ENCODE data around the gene C2CD4C. TPM values are rescaled to one million over a fixed set of nuclear protein-coding genes. Genes with fewer than 3 reads are reported as not detected.

The C2CD4C gene
- total and polyA plus RNA-seq, 2 donors (not counting 3 experiments of a cell fraction or from before 2014, with no cell fraction given) = 0.25 to 0.38 TPM

- DNase-seq (ENCODE audit: low read depth, low spot score) (no peak), FAIRE-seq (no peak)
- no peak overlapping the region for H3K27ac ChIP-seq (ENCODE audit: insufficient read depth, low read depth, low read length)
- H3K36me3 ChIP-seq (ENCODE audit: control insufficient read depth in 2 of 2, extremely low read depth in 1 of 2, insufficient read depth in 2 of 2, low read length in 2 of 2) = no peaks in the 10 kb centered on the region
- intact Hi-C loops (cut with micrococcal nuclease) (no loop called here), dilution Hi-C loops (cut with MboI; ENCODE audit: extremely low pct_ligation_motif_present, low sequenced_read_pairs) (no loop called here)
- ChIA-PET CTCF (interaction anchor here (0.8 to 2.1 kb wide), 2 partner anchors 10 to 122 kb away, joined by 3 to 4 read pairs; no protein-coding TSS in a partner anchor), POLR2A (no interaction called here)
- TF ChIP-seq EZH2 (IDR thresholded peaks at IDR 0.05; ENCODE audit: borderline replicate concordance, low read depth, low read length, severe bottlenecking) (no peak), POLR2AphosphoS5 (IDR thresholded peaks at IDR 0.05; ENCODE audit: insufficient read depth, low read depth, low read length) (no peak), POLR2A (IDR thresholded peaks at IDR 0.05; ENCODE audit: low read depth, low read length) (no peak), GATA2 (IDR thresholded peaks at IDR 0.05; ENCODE audit: insufficient read depth, insufficient read length, low read depth, low read length) (no peak), MYC (IDR thresholded peaks at IDR 0.05; ENCODE audit: low read depth, low read length) (no peak), FOS (IDR thresholded peaks at IDR 0.05; ENCODE audit: borderline replicate concordance, insufficient read depth, low read length) (no peak), CTCF (IDR thresholded peaks at IDR 0.05; ENCODE audit: extremely low read depth in 1 of 2, insufficient read depth in 1 of 2, low read depth in 1 of 2, low read length in 2 of 2) (no peak), JUN (IDR thresholded peaks at IDR 0.05; ENCODE audit: borderline replicate concordance, insufficient read depth, insufficient read length, low read depth) (no peak)
- TF ChIP-seq, protein P1, sequence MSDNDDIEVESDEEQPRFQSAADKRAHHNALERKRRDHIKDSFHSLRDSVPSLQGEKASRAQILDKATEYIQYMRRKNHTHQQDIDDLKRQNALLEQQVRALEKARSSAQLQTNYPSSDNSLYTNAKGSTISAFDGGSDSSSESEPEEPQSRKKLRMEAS (IDR thresholded peaks at IDR 0.05; ENCODE audit: insufficient read depth, insufficient read length) = no peak
- no peaks in the 10 kb centered on the region for H3K9me1 ChIP-seq (replicated peaks; ENCODE audit: control insufficient read depth, extremely low read depth, insufficient read depth, low read length)
- no peak overlapping the region for H3K9ac ChIP-seq (replicated peaks; ENCODE audit: extremely low read depth, insufficient read depth, low read length)
- no peak overlapping the region for H3K4me2 ChIP-seq (ENCODE audit: insufficient read depth, low read length)
- no peak overlapping the region for H3K4me3 ChIP-seq (replicated peaks in 1 of 3; ENCODE audit: insufficient read depth in 1 of 3, low read depth in 1 of 3, low read length in 3 of 3)
- no peaks in the 10 kb centered on the region for H4K20me1 ChIP-seq (replicated peaks; ENCODE audit: control insufficient read depth, extremely low read depth, insufficient read depth, low read length)
- H3K27me3 ChIP-seq (ENCODE audit: control insufficient read depth in 2 of 2, insufficient read depth in 2 of 2, low read length in 2 of 2) = peaks cover 0 to 1% of the 10 kb centered on the region in 2 experiments
- no peaks in the 10 kb centered on the region for H3K4me1 ChIP-seq (ENCODE audit: control insufficient read depth, extremely low read depth, insufficient read depth, low read length)
- no peaks in the 10 kb centered on the region for H3K79me2 ChIP-seq (ENCODE audit: control insufficient read depth, insufficient read depth, low read length)
- no peaks in the 10 kb centered on the region for H3K9me3 ChIP-seq (replicated peaks; ENCODE audit: control insufficient read depth, insufficient read depth, low read length)
- no TSS peak for BruUV-seq (replicated peaks)
- H2AFZ ChIP-seq (ENCODE audit: low read depth, low read length) = no peak overlapping the region
Observed at GRCh38 chr19:373391-374182, 35.4 kb downstream of the C2CD4C start.

Data from endothelial cell of umbilical vein (primary cell).